Endothelial cell of umbilical vein (primary cell): ENCODE data around the gene CILP2.

ENCODE experiments used
- CTCF ChIP-seq, 2 donors: IDR thresholded peaks; 1 replicate in 1 of 2; 2 replicates in 1 of 2; pipeline ENCODE4 v1.5.1; 2011; ENCODE audit warnings: low read length in 2 of 2, mild to moderate bottlenecking in 2 of 2, moderate library complexity in 2 of 2, control low read depth in 1 of 2, inconsistent platforms in 1 of 2, low read depth in 1 of 2; ENCODE audit not compliant: insufficient read depth in 1 of 2; ENCODE audit errors: extremely low read depth in 1 of 2
- EZH2 ChIP-seq: IDR thresholded peaks from 2 replicates; pipeline ENCODE4 v1.6.1; 2012; ENCODE audit warnings: borderline replicate concordance, low read depth, mild to moderate bottlenecking, moderate library complexity, low read length, inconsistent platforms; ENCODE audit not compliant: severe bottlenecking
- FOS ChIP-seq: IDR thresholded peaks from 2 replicates; pipeline ENCODE4 v1.6.1; 2011; ENCODE audit warnings: mild to moderate bottlenecking, low read length, moderate library complexity, borderline replicate concordance; ENCODE audit not compliant: insufficient read depth
- GATA2 ChIP-seq: IDR thresholded peaks from 2 replicates; pipeline ENCODE4 v1.7.0; 2011; ENCODE audit warnings: low read depth, mild to moderate bottlenecking, moderate library complexity, mixed read lengths, low read length; ENCODE audit not compliant: insufficient read length, insufficient read depth
- JUN ChIP-seq: IDR thresholded peaks from 2 replicates; pipeline ENCODE4 v1.6.1; 2011; ENCODE audit warnings: borderline replicate concordance, low read depth; ENCODE audit not compliant: insufficient read length, insufficient read depth
- MAX ChIP-seq: IDR thresholded peaks from 2 replicates; pipeline ENCODE4 v1.6.1; 2011; ENCODE audit not compliant: insufficient read depth, insufficient read length
- MYC ChIP-seq: IDR thresholded peaks from one replicate; pipeline ENCODE4 v1.6.1; 2011; ENCODE audit warnings: mild to moderate bottlenecking, low read depth, low read length
- POLR2A ChIP-seq: IDR thresholded peaks from 2 replicates; pipeline ENCODE4 v1.6.1; 2012; ENCODE audit warnings: low read depth, mild to moderate bottlenecking, control low read depth, low read length
- POLR2AphosphoS5 ChIP-seq: IDR thresholded peaks from 2 replicates; pipeline ENCODE4 v1.6.1; 2012; ENCODE audit warnings: low read depth, mild to moderate bottlenecking, control low read depth, low read length, moderate library complexity; ENCODE audit not compliant: insufficient read depth

GRCh38 chr19:19548915-19549759 lies 11.1 kb downstream of the CILP2 start:
- TF ChIP-seq POLR2AphosphoS5 (no peak), EZH2 (no peak), CTCF (IDR thresholded peaks at IDR 0.05; ENCODE audit: extremely low read depth in 1 of 2, insufficient read depth in 1 of 2, low read depth in 1 of 2, low read length in 2 of 2) (no peak), GATA2 (no peak), POLR2A (no peak), MYC (no peak), MAX (no peak), FOS (no peak), JUN (no peak)
